HepG2 (cell line): Measurements from ENCODE around the gene CD44. TPM values are rescaled to one million over a fixed set of nuclear protein-coding genes. Genes with fewer than 3 reads are reported as not detected.
A peak's percentile ranks its signal among the peaks of the same experiment; 100 is the strongest.

Experiments
- ATAC-seq: fragments of 200-7000 bp; cut with Tn5 transposase; 3 replicates; pipeline ENCODE4 v1.9.1; 2020; ENCODE audit warnings: mild to moderate bottlenecking, moderate library complexity
- BruUV-seq: library from RNA; stranded (reverse); fragments of 400-500 nt; replicated peaks from 2 replicates; lab custom pipeline; 2021; lab: Mats Ljungman, UMichigan
- CTCF ChIA-PET: fragments of 300-600 bp; formaldehyde crosslinking; extraction: SDS; loops from one replicate; lab custom pipeline; 2021; ENCODE audit warnings: low total read pairs, inconsistent platforms, low intra/inter-chr PET ratio; lab: Yijun Ruan, JAX
- POLR2A ChIA-PET: fragments of 350-600 bp; sonication (Branson Sonifier 250); formaldehyde crosslinking; loops from one replicate; lab custom pipeline; 2020; ENCODE audit warnings: antibody characterized with exemption, inconsistent platforms; lab: Yijun Ruan, JAX
- DNase-seq: peaks from one replicate; pipeline ENCODE4 v3.0.0-alpha.2; 2015; ENCODE audit warnings: low spot score
- FAIRE-seq: peaks from 3 replicates; lab custom pipeline; 2011; peaks lifted over from hg19 to GRCh38; lab: Jason Lieb, UNC
- H2AFZ ChIP-seq: one replicate; pipeline ENCODE4 v1.6.1; 2011; ENCODE audit warnings: low read length, inconsistent platforms
- H3K27ac ChIP-seq: fragments of 300-600 bp; 3 replicates; pipeline ENCODE4 v1.8.0; 2011; ENCODE audit warnings: mixed run types, mild to moderate bottlenecking, mixed read lengths, low read length, inconsistent platforms; ENCODE audit not compliant: insufficient read depth; ENCODE audit errors: extremely low read length
- H3K27me3 ChIP-seq, 2 experiments: fragments of 200-600 bp in 1 of 2; 2 replicates in 1 of 2; 3 replicates in 1 of 2; pipeline versions ENCODE4 v1.6.0 to v1.8.0; 2011; ENCODE audit warnings: low read length in 2 of 2, mild to moderate bottlenecking in 2 of 2, moderate library complexity in 2 of 2, inconsistent platforms in 1 of 2; ENCODE audit not compliant: insufficient read depth in 2 of 2, control insufficient read depth in 1 of 2
- H3K36me3 ChIP-seq, 2 experiments: fragments of 200-600 bp in 1 of 2; replicated peaks in 1 of 2; 2 replicates in 1 of 2; 3 replicates in 1 of 2; pipeline versions ENCODE4 v1.5.1 to v1.8.0; 2011; ENCODE audit warnings: low read length in 2 of 2, inconsistent platforms in 1 of 2; ENCODE audit not compliant: insufficient read depth in 2 of 2, control insufficient read depth in 1 of 2
- H3K4me1 ChIP-seq: 2 replicates; pipeline ENCODE4 v1.5.1; 2012; ENCODE audit warnings: low read length, inconsistent platforms; ENCODE audit not compliant: insufficient read depth
- H3K4me2 ChIP-seq: 2 replicates; pipeline ENCODE4 v1.6.0; 2011; ENCODE audit warnings: low read depth, low read length, inconsistent platforms
- H3K4me3 ChIP-seq, 3 experiments: fragments of 200-600 bp in 1 of 3; sonication (generic), shearing (Covaris generic) in 1 of 3; replicated peaks in 1 of 3; 2 replicates each; pipeline ENCODE4 v1.5.1; 2011 to 2016; ENCODE audit warnings: low read length in 3 of 3, inconsistent platforms in 2 of 3, low read depth in 2 of 3, mild to moderate bottlenecking in 2 of 3, control low read depth in 1 of 3, mixed read lengths in 1 of 3; ENCODE audit not compliant: insufficient read depth in 1 of 3
- H3K79me2 ChIP-seq: one replicate; pipeline ENCODE4 v1.6.1; 2011; ENCODE audit warnings: low read length, inconsistent platforms; ENCODE audit not compliant: insufficient read depth
- H3K9ac ChIP-seq: 2 replicates; pipeline ENCODE4 v1.6.0; 2011; ENCODE audit warnings: mild to moderate bottlenecking, low read depth, low read length, inconsistent platforms; ENCODE audit not compliant: insufficient read depth
- H3K9me3 ChIP-seq: 2 replicates; pipeline ENCODE4 v1.5.1; 2012; ENCODE audit warnings: mild to moderate bottlenecking, low read length
- H4K20me1 ChIP-seq: 2 replicates; pipeline ENCODE4 v1.6.0; 2011; ENCODE audit warnings: inconsistent platforms, mild to moderate bottlenecking, low read length, moderate library complexity; ENCODE audit not compliant: insufficient read depth
- ELF3 ChIP-seq: IDR thresholded peaks from 2 replicates; pipeline ENCODE4 v1.6.1; 2016; ENCODE audit warnings: missing genetic modification reagents, missing compliant biosample characterization
- GFI1 ChIP-seq: sonication (generic); formaldehyde crosslinking; IDR thresholded peaks from 2 replicates; pipeline ENCODE4 v1.5.0; 2020; ENCODE audit warnings: missing genetic modification reagents, mild to moderate bottlenecking, borderline replicate concordance
- JUND ChIP-seq: sonication (generic); formaldehyde crosslinking; IDR thresholded peaks from 2 replicates; pipeline ENCODE4 v1.8.0; 2022; ENCODE audit warnings: mild to moderate bottlenecking, missing genetic modification reagents
- KLF13 ChIP-seq: sonication (generic); formaldehyde crosslinking; IDR thresholded peaks from 2 replicates; pipeline ENCODE4 v1.4.0; 2020; ENCODE audit warnings: mild to moderate bottlenecking, missing genetic modification reagents
- MAF1 ChIP-seq: sonication (generic); formaldehyde crosslinking; IDR thresholded peaks from 2 replicates; pipeline ENCODE4 v1.5.0; 2020; ENCODE audit warnings: missing genetic modification reagents, borderline replicate concordance
- MAFK ChIP-seq, 2 experiments: IDR thresholded peaks in 1 of 2; conservative IDR thresholded peaks in 1 of 2; 2 replicates each; pipeline ENCODE4 v1.6.1; 2011; ENCODE audit warnings: improper control_type of control experiment in 2 of 2, low read length in 2 of 2
- MIER2 ChIP-seq: IDR thresholded peaks from 2 replicates; pipeline ENCODE4 v1.6.1; 2016; ENCODE audit warnings: missing biosample characterization, missing genetic modification reagents
- RARA ChIP-seq: IDR thresholded peaks from 2 replicates; pipeline ENCODE4 v1.6.1; 2016; ENCODE audit warnings: missing genetic modification reagents, missing compliant biosample characterization
- ZNF33B ChIP-seq: sonication (generic); formaldehyde crosslinking; IDR thresholded peaks from 2 replicates; pipeline ENCODE4 v1.5.1; 2020; ENCODE audit warnings: mild to moderate bottlenecking, missing genetic modification reagents
- WGBS: methylation state at CpG from one replicate; pipeline ENCODE4 v1.1.6; 2017; ENCODE audit warnings: low lambda C conversion rate; 5-methylcytosine and 5-hydroxymethylcytosine counted together
- in situ Hi-C: cut with HindIII; loops from 2 replicates; pipeline ENCODE4 v1.10.0; 2017; ENCODE audit warnings: low pct_unique_long_range_greater_than_20kb; ENCODE audit not compliant: extremely low pct_ligation_motif_present
- intact Hi-C: fragments of 100-400 bp; cut with micrococcal nuclease; formaldehyde crosslinking; loops from one replicate; pipeline ENCODE4 v1.10.0; 2022; ENCODE audit not compliant: unreplicated experiment
- polyA plus RNA-seq, 8 experiments: library from polyadenylated mRNA; depleted of rRNA in 3 of 8; stranded (reverse) in 7 of 8; unstranded in 1 of 8; fragments of >200 nt; fragmentation: Illumina TruSeq in 4 of 8; extraction: Trizol in 4 of 8; gene quantifications; 2 replicates each; pipeline versions ENCODE4 v1.2.1 to v1.2.3, GENCODE V29; 2011 to 2016; ENCODE audit warnings: low read depth in 4 of 8, missing spikeins in 1 of 8, mixed read lengths in 1 of 8; ENCODE audit not compliant: insufficient read depth in 1 of 8
- total RNA-seq, 5 experiments: library from RNA; depleted of rRNA; stranded (reverse); fragments of >200 nt; fragmentation: Illumina TruSeq; extraction: Trizol; gene quantifications; 2 replicates each; pipeline ENCODE4 v1.2.3, GENCODE V29; 2016; ENCODE audit warnings: low read depth in 1 of 5
- TF ChIP-seq, protein P1 (sequence below): sonication (generic); formaldehyde crosslinking; IDR thresholded peaks from 2 replicates; pipeline ENCODE4 v1.5.1; 2020; ENCODE audit warnings: missing genetic modification reagents, mild to moderate bottlenecking, borderline replicate concordance

Gene CD44
- total and polyA plus RNA-seq, 2 of the 13 experiments (the other 11 are each of a cell fraction or from before 2014, with no cell fraction given), result 0.02 to 0.11 TPM

- no peak for TF ChIP-seq RARA (CRISPR knock-in tag)
- TF ChIP-seq, protein P1, sequence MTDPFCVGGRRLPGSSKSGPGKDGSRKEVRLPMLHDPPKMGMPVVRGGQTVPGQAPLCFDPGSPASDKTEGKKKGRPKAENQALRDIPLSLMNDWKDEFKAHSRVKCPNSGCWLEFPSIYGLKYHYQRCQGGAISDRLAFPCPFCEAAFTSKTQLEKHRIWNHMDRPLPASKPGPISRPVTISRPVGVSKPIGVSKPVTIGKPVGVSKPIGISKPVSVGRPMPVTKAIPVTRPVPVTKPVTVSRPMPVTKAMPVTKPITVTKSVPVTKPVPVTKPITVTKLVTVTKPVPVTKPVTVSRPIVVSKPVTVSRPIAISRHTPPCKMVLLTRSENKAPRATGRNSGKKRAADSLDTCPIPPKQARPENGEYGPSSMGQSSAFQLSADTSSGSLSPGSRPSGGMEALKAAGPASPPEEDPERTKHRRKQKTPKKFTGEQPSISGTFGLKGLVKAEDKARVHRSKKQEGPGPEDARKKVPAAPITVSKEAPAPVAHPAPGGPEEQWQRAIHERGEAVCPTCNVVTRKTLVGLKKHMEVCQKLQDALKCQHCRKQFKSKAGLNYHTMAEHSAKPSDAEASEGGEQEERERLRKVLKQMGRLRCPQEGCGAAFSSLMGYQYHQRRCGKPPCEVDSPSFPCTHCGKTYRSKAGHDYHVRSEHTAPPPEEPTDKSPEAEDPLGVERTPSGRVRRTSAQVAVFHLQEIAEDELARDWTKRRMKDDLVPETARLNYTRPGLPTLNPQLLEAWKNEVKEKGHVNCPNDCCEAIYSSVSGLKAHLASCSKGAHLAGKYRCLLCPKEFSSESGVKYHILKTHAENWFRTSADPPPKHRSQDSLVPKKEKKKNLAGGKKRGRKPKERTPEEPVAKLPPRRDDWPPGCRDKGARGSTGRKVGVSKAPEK, result no peak
- TF ChIP-seq KLF13, result no peak
- TF ChIP-seq MIER2 (CRISPR knock-in tag), result no peak
- TF ChIP-seq ELF3 (CRISPR knock-in tag), result no peak
- TF ChIP-seq GFI1, result no peak
Observed at GRCh38 chr11:35147235-35147634, 8.3 kb downstream of the CD44 start (continued).

- Histone ChIP-seq H3K4me3 (no peak overlapping the region), H3K9ac (no peak overlapping the region), H3K27ac (no peak overlapping the region), H4K20me1 (no peaks in the 10 kb centered on the region), H3K9me3 (no peaks in the 10 kb centered on the region), H3K79me2 (no peaks in the 10 kb centered on the region), H3K4me1 (no peaks in the 10 kb centered on the region), H3K4me2 (no peak overlapping the region), H2AFZ (no peak overlapping the region), H3K36me3 (no peaks in the 10 kb centered on the region), H3K27me3 (peaks cover 0 to 8% of the 10 kb centered on the region in 2 experiments; a peak in 1 of 5 replicates)
- WGBS, result 48% methylated on average over 5 of the region's 5 CpGs
- ATAC-seq (no peak), DNase-seq (no peak), FAIRE-seq (no peak)
- CTCF ChIA-PET, result no interaction called here
- POLR2A ChIA-PET, result no interaction called here
- in situ Hi-C loops, result no loop called here
- TF ChIP-seq ZNF33B (CRISPR knock-in tag), result no peak
- TF ChIP-seq JUND, result no peak
- no peak for TF ChIP-seq MAF1 (CRISPR knock-in tag)
- TF ChIP-seq MAFK (conservative IDR thresholded peaks at IDR 0.05 in 1 of 2, IDR thresholded peaks at IDR 0.05 in 1 of 2; ENCODE audit: low read length in 2 of 2), result 0 out of 4 replicates have a peak, but pooled peaks of 1 of the 2 experiments have one; percentile 11
- intact Hi-C loops, result no loop called here
- no TSS peak for BruUV-seq
Observed at GRCh38 chr11:35148163-35148837, 9.3 kb downstream of the CD44 start.
